PC-3 (cell line): ENCODE measurements around the gene AKAP6.

ENCODE experiments used
- EZH2 ChIP-seq: fragments of 300-600 bp; sonication (generic); IDR thresholded peaks from one replicate; pipeline ENCODE4 v1.6.1; 2017; ENCODE audit warnings: antibody characterized with exemption, mild to moderate bottlenecking, low read length; ENCODE audit not compliant: unreplicated experiment
- EZH2phosphoT487 ChIP-seq: fragments of 300-600 bp; sonication (generic); IDR thresholded peaks from 2 replicates; pipeline ENCODE4 v1.6.1; 2018; ENCODE audit warnings: mild to moderate bottlenecking, antibody characterized with exemption, low read length, borderline replicate concordance
- TF ChIP-seq, protein P1 (sequence below): fragments of 300-600 bp; sonication (generic); conservative IDR thresholded peaks from 2 replicates; pipeline ENCODE4 v1.5.1; 2017; ENCODE audit warnings: antibody characterized with exemption, low read depth, mild to moderate bottlenecking, low read length

DNA sequence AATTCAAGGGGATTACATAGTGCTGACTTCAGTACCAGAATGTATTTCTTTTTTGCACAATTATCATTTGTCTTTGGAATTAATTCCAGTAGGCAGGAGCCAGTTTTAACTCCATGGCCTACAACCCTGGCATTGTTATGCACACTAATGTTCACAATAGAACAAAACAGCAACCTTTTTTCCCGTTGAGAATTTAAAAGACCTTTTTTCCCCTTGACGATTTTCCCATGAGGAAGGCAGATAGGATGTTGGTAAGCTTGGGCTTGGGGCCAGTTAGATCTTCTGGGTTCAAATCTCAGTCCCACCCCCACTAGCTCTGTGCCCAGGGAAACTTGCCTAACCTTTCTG, 13.7 kb downstream of the AKAP6 start:
- TF ChIP-seq, protein P1, sequence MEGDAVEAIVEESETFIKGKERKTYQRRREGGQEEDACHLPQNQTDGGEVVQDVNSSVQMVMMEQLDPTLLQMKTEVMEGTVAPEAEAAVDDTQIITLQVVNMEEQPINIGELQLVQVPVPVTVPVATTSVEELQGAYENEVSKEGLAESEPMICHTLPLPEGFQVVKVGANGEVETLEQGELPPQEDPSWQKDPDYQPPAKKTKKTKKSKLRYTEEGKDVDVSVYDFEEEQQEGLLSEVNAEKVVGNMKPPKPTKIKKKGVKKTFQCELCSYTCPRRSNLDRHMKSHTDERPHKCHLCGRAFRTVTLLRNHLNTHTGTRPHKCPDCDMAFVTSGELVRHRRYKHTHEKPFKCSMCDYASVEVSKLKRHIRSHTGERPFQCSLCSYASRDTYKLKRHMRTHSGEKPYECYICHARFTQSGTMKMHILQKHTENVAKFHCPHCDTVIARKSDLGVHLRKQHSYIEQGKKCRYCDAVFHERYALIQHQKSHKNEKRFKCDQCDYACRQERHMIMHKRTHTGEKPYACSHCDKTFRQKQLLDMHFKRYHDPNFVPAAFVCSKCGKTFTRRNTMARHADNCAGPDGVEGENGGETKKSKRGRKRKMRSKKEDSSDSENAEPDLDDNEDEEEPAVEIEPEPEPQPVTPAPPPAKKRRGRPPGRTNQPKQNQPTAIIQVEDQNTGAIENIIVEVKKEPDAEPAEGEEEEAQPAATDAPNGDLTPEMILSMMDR = no peak
- TF ChIP-seq EZH2 = no peak
- no peak for TF ChIP-seq EZH2phosphoT487
